ENCODE results near the gene C1QTNF1. TPM values are rescaled to one million over a fixed set of nuclear protein-coding genes. Genes with fewer than 3 reads are reported as not detected.

Gene C1QTNF1
- total and polyA plus RNA-seq, 2 donors (not counting 3 experiments of a cell fraction or from before 2014, with no cell fraction given) = 2.5 to 4.0 TPM

DNA sequence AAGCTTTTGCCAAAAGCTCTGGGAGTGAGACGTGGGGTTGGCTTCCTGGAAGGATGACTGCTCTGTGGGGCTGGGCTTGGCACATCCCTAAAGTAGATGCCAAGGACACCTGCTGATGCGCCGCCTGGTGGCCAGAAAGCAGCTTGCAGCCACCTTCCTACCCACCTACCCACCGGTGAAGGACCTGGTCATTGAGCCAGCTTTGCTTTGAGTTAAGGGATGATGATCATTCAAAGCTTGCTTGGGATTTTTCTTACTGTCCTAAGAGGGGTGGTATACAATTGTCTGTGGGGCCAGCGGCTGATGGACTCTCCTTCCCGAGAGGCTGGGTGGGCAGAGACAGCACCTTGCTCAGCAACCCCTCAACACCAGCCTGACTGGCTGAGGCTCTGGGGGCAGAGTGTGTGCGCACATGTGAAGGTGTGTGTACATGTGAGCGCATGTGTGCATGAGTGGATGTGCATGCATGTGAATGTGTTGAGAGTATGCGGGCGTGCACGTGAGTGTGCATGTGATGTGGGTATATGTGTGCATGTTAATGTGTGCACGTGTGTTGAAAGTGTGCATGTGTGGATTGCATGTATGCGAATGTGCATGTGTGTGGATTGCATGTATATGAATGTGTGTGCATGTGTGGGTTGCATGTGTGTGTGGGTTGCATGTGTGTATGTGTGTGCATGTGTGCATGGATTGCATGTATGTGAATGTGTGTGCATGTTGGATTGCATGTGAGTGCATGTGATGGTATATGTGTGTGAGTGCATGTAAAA, 18.6 kb downstream of the C1QTNF1 start:
- dilution Hi-C loops (cut with MboI; ENCODE audit: extremely low pct_ligation_motif_present, low sequenced_read_pairs) (no loop called here), intact Hi-C loops (cut with micrococcal nuclease) (loop anchor here (1.0 to 2.0 kb wide), 3 partner anchors 23 to 56 kb away; no protein-coding TSS in a partner anchor)
- Histone ChIP-seq H2AFZ (ENCODE audit: low read depth, low read length) (no peak overlapping the region), H3K9ac (replicated peaks; ENCODE audit: extremely low read depth, insufficient read depth, low read length) (no peak overlapping the region), H3K36me3 (ENCODE audit: control insufficient read depth in 2 of 2, extremely low read depth in 1 of 2, insufficient read depth in 2 of 2, low read length in 2 of 2) (no peaks in the 10 kb centered on the region), H3K4me1 (ENCODE audit: control insufficient read depth, extremely low read depth, insufficient read depth, low read length) (no peaks in the 10 kb centered on the region), H3K4me2 (ENCODE audit: insufficient read depth, low read length) (no peak overlapping the region), H4K20me1 (replicated peaks; ENCODE audit: control insufficient read depth, extremely low read depth, insufficient read depth, low read length) (no peaks in the 10 kb centered on the region), H3K9me3 (replicated peaks; ENCODE audit: control insufficient read depth, insufficient read depth, low read length) (no peaks in the 10 kb centered on the region), H3K27ac (ENCODE audit: insufficient read depth, low read depth, low read length) (no peak overlapping the region), H3K27me3 (ENCODE audit: control insufficient read depth in 2 of 2, insufficient read depth in 2 of 2, low read length in 2 of 2) (no peaks in the 10 kb centered on the region), H3K79me2 (ENCODE audit: control insufficient read depth, insufficient read depth, low read length) (no peaks in the 10 kb centered on the region), H3K4me3 (replicated peaks in 1 of 3; ENCODE audit: insufficient read depth in 1 of 3, low read depth in 1 of 3, low read length in 3 of 3) (no peak overlapping the region), H3K9me1 (replicated peaks; ENCODE audit: control insufficient read depth, extremely low read depth, insufficient read depth, low read length) (no peaks in the 10 kb centered on the region)
- CTCF ChIA-PET = interaction anchor here (0.6 to 8.6 kb wide), 16 partner anchors 10 to 350 kb away, joined by 3 to 91 read pairs (median 8); partner anchors contain the start of genes CANT1 and ENGASE
- FAIRE-seq = peak; percentile 87
- POLR2A ChIA-PET = no interaction called here
- no peak for DNase-seq (ENCODE audit: low read depth, low spot score)
- BruUV-seq (replicated peaks) = no TSS peak
- TF ChIP-seq JUN (IDR thresholded peaks at IDR 0.05; ENCODE audit: borderline replicate concordance, insufficient read depth, insufficient read length, low read depth) = no peak
- peak; percentile 75 to 90 for TF ChIP-seq CTCF (IDR thresholded peaks at IDR 0.05; ENCODE audit: extremely low read depth in 1 of 2, insufficient read depth in 1 of 2, low read depth in 1 of 2, low read length in 2 of 2)
- no peak for TF ChIP-seq MAX (IDR thresholded peaks at IDR 0.05; ENCODE audit: insufficient read depth, insufficient read length)
- no peak for TF ChIP-seq MYC (IDR thresholded peaks at IDR 0.05; ENCODE audit: low read depth, low read length)
